Right forelimb (tissue), 1 donor: ENCODE data around the gene STH.
A peak's percentile ranks its signal among the peaks of the same experiment; 100 is the strongest.
"Not testable (repeated sequence)": the region's sequence is repeated elsewhere in the genome, so short reads cannot be mapped to it uniquely, and the experiment has no call there.

Experiments
- DNase-seq: peaks from one replicate; pipeline ENCODE4 v3.0.0-alpha.2; 2018

STH gene

GRCh38 chr17:45987706-45988105 lies 11.3 kb upstream of the STH start:
- DNase-seq: no peak

- DNase-seq: no peak
Observed at GRCh38 chr17:45989759-45990158, 9.3 kb upstream of the STH start.

DNA sequence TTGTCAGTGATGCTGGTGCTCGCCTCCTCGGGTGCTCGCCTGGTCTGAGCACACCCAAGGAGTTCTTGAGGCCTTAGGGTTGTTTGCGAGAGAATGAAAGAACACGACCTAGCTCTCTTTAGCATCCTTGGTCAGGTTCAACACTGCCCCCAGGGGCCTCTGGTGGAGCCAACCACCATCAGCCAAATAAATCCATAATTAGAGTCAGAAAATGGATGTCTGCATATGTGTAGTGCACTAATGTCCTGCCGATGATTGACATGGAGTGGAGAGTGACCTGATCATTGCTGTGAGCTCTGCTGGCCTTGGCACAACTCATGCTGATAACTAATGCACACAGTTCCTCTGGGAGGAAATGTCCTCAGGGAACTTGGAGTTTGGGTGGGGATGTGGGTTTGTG lies 8.2 kb upstream of the STH start:
- no peak for DNase-seq

DNA sequence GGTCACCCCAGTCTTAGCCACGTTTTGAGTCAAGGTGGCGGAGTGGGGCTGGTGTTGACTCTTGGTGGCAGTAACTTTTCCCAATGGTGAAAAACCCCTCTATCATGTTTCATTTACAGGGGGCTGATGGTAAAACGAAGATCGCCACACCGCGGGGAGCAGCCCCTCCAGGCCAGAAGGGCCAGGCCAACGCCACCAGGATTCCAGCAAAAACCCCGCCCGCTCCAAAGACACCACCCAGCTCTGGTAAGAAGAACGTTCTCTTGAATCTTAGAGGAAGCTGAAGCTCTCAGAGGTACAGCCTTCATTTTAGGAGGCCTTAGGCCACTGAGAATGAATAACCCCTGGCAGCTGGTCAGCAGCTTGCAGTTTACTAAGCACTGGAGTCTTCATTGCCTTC lies 7.7 kb upstream of the STH start:
- DNase-seq: no peak

DNA sequence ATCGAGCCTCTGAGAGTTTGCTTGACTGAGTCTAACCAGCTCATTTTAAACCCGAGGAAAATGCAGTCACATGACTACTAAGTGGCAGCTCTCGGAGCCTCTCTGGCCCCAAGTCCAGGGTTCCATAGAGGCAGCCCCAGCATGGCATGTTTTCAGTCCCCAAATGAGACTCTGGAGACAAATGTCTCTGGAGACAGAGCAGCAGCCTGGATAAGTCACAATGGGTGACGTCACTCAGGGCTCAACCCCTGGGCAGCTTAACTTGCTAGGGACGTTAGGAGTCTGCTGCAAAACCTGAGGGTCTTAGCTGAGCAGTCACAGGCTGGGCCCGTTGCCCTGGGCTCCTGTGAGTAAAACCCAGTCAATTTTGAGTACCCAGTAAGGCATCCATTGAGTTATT lies 6.9 kb upstream of the STH start:
- DNase-seq: no peak

GRCh38 chr17:45992904-45993303 lies 6.1 kb upstream of the STH start:
- no peak for DNase-seq

DNA sequence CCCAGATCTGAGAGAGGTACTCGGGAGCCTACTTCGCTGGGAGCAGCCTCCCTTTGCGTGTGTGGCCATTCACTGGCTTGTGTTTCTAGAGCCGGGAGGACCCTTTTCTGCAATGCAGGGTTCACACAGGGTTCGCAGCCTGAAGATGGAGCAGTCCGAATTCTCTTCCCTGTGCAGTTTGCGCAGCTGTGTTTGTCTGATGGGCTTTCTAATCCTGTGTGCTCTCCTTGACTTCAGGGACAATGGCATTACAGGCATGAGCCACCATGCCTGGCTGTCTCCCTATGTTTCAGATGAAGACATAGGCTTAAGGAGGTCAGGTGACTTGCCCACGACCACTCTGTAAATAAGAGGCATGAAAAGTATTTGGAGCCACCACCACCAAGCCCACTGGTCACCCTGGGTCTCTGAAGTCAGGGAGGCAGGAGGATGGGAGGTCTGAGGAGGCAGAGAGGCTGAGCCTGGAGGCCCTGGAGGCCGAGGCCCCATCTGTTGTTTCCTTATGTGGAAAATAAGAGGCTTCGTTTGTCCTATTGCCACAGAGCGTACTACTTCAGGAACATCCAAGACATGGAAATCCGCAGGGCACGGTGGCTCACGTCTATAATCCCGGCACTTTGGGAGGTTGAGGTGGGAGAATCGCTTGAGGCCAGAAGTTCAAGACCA lies 5.0 kb upstream of the STH start:
- DNase-seq: no peak

DNA sequence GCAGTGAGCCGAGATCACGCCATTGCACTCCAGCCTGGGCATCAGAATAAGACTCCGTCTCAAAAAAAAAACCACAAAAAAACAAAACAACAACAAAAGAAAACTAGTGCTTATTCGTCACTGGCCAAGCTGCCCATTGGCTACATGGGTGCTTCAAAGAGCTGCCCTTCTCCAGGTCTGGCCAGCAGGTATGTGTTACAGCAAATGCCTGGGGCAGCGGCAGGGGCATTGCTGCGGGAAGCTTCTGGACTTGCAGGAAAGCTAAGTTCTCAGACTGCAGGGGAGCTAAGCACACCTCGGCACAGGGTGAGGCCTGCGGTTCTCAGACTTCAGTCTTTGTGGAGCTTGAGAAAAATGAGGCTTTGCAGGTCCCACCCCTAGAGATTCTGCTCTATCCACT lies 4.1 kb upstream of the STH start:
- DNase-seq: no peak

- DNase-seq: no peak
Observed at GRCh38 chr17:45995627-45996270, 3.3 kb upstream of the STH start.

GRCh38 chr17:45996282-45996937 lies 2.6 kb upstream of the STH start:
- DNase-seq: no peak

DNA sequence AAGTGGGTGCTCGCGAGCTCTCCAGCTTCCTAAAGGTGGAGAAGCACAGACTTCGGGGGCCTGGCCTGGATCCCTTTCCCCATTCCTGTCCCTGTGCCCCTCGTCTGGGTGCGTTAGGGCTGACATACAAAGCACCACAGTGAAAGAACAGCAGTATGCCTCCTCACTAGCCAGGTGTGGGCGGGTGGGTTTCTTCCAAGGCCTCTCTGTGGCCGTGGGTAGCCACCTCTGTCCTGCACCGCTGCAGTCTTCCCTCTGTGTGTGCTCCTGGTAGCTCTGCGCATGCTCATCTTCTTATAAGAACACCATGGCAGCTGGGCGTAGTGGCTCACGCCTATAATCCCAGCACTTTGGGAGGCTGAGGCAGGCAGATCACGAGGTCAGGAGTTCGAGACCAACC lies 1.9 kb upstream of the STH start:
- no peak for DNase-seq

- DNase-seq: no peak
Observed at GRCh38 chr17:45997624-45998023, 1.4 kb upstream of the STH start.

GRCh38 chr17:45999900-46000290 lies 845 bp downstream of the STH start:
- no peak for DNase-seq

DNA sequence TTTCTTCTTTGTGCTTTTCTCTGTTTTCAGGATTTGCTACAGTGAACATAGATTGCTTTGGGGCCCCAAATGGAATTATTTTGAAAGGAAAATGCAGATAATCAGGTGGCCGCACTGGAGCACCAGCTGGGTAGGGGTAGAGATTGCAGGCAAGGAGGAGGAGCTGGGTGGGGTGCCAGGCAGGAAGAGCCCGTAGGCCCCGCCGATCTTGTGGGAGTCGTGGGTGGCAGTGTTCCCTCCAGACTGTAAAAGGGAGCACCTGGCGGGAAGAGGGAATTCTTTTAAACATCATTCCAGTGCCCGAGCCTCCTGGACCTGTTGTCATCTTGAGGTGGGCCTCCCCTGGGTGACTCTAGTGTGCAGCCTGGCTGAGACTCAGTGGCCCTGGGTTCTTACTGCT lies 1.2 kb downstream of the STH start:
- no peak for DNase-seq

GRCh38 chr17:46000757-46001156 lies 1.7 kb downstream of the STH start:
- DNase-seq: no peak

DNA sequence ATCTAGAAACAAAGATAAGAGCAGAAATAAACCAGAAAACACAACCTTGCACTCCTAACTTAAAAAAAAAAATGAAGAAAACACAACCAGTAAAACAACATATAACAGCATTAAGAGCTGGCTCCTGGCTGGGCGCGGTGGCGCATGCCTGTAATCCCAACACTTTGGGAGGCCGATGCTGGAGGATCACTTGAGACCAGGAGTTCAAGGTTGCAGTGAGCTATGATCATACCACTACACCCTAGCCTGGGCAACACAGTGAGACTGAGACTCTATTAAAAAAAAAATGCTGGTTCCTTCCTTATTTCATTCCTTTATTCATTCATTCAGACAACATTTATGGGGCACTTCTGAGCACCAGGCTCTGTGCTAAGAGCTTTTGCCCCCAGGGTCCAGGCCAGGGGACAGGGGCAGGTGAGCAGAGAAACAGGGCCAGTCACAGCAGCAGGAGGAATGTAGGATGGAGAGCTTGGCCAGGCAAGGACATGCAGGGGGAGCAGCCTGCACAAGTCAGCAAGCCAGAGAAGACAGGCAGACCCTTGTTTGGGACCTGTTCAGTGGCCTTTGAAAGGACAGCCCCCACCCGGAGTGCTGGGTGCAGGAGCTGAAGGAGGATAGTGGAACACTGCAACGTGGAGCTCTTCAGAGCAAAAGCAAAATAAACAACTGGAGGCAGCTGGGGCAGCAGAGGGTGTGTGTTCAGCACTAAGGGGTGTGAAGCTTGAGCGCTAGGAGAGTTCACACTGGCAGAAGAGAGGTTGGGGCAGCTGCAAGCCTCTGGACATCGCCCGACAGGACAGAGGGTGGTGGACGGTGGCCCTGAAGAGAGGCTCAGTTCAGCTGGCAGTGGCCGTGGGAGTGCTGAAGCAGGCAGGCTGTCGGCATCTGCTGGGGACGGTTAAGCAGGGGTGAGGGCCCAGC lies 2.6 kb downstream of the STH start:
- DNase-seq: no peak

DNA sequence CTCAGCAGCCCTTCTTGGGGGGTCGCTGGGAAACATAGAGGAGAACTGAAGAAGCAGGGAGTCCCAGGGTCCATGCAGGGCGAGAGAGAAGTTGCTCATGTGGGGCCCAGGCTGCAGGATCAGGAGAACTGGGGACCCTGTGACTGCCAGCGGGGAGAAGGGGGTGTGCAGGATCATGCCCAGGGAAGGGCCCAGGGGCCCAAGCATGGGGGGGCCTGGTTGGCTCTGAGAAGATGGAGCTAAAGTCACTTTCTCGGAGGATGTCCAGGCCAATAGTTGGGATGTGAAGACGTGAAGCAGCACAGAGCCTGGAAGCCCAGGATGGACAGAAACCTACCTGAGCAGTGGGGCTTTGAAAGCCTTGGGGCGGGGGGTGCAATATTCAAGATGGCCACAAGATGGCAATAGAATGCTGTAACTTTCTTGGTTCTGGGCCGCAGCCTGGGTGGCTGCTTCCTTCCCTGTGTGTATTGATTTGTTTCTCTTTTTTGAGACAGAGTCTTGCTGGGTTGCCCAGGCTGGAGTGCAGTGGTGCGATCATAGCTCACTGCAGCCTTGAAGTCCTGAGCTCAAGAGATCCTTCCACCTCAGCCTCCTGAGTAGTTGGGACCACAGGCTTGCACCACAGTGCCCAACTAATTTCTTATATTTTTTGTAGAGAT lies 3.4 kb downstream of the STH start:
- DNase-seq: peak; percentile 82

DNA sequence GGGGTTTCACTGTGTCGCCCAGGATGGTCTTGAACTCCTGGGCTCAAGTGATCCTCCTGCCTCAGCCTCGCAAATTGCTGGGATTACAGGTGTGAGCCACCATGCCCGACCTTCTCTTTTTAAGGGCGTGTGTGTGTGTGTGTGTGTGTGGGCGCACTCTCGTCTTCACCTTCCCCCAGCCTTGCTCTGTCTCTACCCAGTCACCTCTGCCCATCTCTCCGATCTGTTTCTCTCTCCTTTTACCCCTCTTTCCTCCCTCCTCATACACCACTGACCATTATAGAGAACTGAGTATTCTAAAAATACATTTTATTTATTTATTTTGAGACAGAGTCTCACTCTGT lies 3.9 kb downstream of the STH start:
- no peak for DNase-seq

DNA sequence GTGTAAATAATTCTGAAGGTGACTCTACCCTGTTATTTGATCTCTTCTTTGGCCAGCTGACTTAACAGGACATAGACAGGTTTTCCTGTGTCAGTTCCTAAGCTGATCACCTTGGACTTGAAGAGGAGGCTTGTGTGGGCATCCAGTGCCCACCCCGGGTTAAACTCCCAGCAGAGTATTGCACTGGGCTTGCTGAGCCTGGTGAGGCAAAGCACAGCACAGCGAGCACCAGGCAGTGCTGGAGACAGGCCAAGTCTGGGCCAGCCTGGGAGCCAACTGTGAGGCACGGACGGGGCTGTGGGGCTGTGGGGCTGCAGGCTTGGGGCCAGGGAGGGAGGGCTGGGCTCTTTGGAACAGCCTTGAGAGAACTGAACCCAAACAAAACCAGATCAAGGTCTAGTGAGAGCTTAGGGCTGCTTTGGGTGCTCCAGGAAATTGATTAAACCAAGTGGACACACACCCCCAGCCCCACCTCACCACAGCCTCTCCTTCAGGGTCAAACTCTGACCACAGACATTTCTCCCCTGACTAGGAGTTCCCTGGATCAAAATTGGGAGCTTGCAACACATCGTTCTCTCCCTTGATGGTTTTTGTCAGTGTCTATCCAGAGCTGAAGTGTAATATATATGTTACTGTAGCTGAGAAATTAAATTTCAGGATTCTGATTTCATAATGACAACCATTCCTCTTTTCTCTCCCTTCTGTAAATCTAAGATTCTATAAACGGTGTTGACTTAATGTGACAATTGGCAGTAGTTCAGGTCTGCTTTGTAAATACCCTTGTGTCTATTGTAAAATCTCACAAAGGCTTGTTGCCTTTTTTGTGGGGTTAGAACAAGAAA lies 5.1 kb downstream of the STH start:
- no peak for DNase-seq

DNA sequence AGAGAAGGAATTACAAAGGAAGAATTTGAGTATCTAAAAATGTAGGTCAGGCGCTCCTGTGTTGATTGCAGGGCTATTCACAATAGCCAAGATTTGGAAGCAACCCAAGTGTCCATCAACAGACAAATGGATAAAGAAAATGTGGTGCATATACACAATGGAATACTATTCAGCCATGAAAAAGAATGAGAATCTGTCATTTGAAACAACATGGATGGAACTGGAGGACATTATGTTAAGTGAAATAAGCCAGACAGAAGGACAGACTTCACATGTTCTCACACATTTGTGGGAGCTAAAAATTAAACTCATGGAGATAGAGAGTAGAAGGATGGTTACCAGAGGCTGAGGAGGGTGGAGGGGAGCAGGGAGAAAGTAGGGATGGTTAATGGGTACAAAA lies 7.0 kb downstream of the STH start:
- not testable (repeated sequence) for DNase-seq

- DNase-seq: no peak
Observed at GRCh38 chr17:46007461-46007965, 8.5 kb downstream of the STH start.

DNA sequence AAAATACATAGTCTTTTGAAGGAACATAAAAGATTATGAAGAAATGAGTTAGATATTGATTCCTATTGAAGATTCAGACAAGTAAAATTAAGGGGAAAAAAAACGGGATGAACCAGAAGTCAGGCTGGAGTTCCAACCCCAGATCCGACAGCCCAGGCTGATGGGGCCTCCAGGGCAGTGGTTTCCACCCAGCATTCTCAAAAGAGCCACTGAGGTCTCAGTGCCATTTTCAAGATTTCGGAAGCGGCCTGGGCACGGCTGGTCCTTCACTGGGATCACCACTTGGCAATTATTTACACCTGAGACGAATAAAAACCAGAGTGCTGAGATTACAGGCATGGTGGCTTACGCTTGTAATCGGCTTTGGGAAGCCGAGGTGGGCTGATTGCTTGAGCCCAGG lies 9.5 kb downstream of the STH start:
- no peak for DNase-seq
